SK-MEL-5 (cell line): ENCODE results near the gene CUL9. TPM values are rescaled to one million over a fixed set of nuclear protein-coding genes. Genes with fewer than 3 reads are reported as not detected.
A peak's percentile ranks its signal among the peaks of the same experiment; 100 is the strongest.

Experiments
- DNase-seq: peaks from one replicate; pipeline ENCODE4 v3.0.0-alpha.2; 2016; ENCODE audit warnings: low read depth, low spot score
- in situ Hi-C: cut with HindIII; loops from 2 replicates; pipeline ENCODE4 v1.10.0; 2016; ENCODE audit warnings: low sequenced_read_pairs, high pct_unique_total_duplicates, low pct_unique_long_range_greater_than_20kb
- total RNA-seq: library from RNA; depleted of rRNA; stranded (reverse); fragments of >200 nt; shearing (Covaris generic); gene quantifications from 2 replicates; pipeline ENCODE4 v1.2.3, GENCODE V29; 2014

The CUL9 gene
- total RNA-seq, 1 experiment from 2014 or later: 18.1 TPM

GRCh38 chr6:43258807-43259686 is 77.1 kb downstream of the CUL9 start:
- DNase-seq: no peak
- in situ Hi-C loops: no loop called here

- in situ Hi-C loops: no loop called here
- no peak for DNase-seq
These were observed 78.8 kb downstream of the CUL9 start for GRCh38 chr6:43260791-43261190.

DNA sequence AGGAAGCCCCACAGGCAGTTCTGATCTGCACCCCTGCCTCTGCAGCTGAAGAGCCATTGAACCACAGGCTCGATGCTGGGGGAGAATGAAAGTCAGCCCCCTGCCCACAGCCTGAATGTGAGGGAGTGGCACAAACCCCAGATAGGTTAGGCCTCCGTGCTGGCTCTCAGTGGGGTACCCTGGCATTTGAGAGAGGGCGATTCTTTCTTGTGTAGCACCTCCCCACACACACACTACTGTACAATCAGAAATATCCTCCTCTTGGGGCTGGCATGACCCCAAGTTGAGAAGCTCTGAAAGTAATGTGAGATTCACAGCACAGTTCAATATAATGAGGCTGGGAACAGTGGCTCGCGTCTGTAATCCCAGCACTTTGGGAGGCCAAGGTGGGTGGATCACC is 79.2 kb downstream of the CUL9 start:
- no peak for DNase-seq
- in situ Hi-C loops: no loop called here

- DNase-seq: no peak
- in situ Hi-C loops: no loop called here
These were observed 80.2 kb downstream of the CUL9 start for GRCh38 chr6:43262000-43262779.

DNA sequence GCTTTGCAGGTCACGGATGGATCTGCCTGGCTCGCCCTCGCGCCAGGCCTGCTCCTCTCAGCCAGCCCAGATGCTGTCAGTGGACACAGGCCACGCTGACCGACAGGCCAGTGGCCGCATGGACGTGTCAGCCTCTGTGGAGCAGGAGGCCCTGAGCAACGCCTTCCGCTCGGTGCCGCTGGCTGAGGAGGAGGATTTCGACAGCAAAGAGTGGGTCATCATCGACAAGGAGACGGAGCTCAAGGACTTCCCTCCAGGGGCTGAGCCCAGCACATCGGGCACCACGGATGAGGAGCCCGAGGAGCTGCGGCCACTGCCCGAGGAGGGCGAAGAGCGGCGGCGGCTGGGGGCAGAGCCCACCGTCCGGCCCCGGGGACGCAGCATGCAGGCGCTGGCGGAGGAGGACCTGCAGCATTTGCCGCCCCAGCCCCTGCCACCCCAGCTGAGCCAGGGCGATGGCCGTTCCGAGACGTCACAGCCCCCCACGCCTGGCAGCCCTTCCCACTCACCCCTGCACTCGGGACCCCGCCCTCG is 80.9 kb downstream of the CUL9 start:
- in situ Hi-C loops: no loop called here
- no peak for DNase-seq

DNA sequence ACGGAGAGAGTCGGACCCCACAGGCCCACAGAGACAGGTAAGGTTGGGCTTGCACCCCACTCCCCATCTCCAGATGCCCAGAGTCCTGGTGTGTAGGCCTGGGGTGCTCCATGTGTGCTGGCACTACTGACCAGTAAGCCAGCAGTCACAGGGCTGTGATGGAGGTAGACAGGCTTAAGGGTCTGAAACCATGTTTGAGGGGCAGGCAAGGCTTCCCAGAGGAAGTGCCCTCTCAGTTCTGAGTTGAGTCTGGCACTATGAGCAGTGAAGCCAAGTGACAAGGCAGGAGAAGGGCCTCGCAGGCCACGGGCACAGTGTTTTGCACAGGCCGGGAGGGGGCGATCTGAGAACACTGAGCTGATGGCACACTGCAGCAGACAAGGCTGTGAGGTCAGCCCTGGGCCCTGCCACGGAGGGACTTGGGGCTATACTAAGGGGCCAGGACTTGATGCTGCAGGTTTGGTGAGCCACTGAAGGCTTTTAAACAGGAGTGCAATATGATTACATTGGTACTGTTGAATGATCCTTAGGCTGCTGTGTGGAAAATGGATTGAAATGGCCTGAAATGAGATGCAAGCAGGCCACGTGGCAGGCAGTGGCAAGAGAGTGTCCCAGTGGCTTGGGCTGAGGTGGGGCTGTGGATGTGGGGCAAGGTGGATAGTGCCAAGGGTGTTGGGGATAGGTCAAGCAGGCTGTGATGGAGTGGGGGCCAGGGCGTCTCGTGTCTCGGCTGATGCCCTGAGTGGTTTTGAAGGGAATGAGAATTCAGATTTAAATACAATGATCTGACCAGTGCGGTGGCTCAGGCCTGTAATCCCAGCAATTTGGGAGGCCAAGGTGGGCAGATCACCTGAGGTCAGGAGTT is 81.5 kb downstream of the CUL9 start:
- peak; percentile 82 for DNase-seq
- in situ Hi-C loops: no loop called here

- in situ Hi-C loops: no loop called here
- no peak for DNase-seq
These were observed 82.7 kb downstream of the CUL9 start for GRCh38 chr6:43264599-43265145.

DNA sequence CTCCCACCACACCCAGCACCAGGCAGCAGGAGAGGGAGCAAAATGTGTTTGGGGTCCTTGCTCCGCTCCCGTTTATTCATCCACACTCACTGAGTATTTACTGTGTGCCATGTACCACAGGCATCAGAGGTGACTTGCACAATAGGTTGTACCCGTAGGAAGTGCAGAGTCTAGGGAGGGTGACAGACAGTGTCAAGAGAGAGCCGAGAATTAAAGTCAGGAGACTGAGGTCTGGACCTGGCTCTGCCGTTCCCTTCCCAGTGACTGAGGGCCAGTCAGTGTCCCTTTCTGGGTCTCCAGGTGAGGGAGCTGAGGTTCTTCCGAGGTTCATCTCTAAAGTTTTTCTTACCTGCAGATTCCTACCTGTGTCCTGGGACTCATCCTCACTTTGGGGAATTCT is 83.6 kb downstream of the CUL9 start:
- DNase-seq: no peak
- in situ Hi-C loops: no loop called here

DNA sequence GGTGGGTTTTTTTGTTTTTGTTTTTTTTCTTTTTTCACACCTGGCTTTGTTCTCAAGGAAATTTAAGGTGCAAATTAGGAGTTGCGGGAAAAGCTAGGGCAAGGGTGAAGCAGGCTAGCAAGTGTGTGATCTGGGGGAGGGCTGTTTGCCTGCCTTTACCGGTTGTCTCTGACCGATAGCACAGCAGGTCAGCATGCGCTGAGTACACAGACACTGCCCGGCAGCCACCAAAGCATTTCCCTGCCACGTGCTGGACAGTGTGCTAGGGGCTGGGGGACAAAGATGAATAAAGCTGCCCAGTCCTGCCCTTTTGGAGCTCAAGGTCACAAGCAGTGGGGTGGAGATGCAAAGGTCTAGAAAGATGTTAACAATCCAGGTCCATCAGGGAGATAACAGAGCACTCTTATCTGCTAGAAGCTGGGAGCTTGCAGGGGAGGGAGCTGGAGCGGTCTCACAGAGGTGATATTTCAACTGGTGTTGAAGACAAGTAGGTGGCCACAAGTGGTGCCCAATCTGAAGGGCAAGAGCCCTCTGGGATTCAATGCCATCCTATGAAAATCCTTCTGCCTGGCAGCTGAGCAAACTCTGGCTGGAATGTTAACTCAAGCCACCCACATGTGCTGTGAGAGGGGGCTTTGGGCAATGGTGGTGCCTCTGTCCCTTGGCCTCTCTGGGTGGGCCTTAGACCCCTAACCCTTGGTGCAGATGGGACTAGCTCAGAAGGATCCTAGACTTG is 85.8 kb downstream of the CUL9 start:
- DNase-seq: no peak
- in situ Hi-C loops: no loop called here

GRCh38 chr6:43268355-43268700 is 86.3 kb downstream of the CUL9 start:
- DNase-seq: no peak
- in situ Hi-C loops: no loop called here

- in situ Hi-C loops: no loop called here
- DNase-seq: no peak
These were observed 86.8 kb downstream of the CUL9 start for GRCh38 chr6:43268782-43269272.

DNA sequence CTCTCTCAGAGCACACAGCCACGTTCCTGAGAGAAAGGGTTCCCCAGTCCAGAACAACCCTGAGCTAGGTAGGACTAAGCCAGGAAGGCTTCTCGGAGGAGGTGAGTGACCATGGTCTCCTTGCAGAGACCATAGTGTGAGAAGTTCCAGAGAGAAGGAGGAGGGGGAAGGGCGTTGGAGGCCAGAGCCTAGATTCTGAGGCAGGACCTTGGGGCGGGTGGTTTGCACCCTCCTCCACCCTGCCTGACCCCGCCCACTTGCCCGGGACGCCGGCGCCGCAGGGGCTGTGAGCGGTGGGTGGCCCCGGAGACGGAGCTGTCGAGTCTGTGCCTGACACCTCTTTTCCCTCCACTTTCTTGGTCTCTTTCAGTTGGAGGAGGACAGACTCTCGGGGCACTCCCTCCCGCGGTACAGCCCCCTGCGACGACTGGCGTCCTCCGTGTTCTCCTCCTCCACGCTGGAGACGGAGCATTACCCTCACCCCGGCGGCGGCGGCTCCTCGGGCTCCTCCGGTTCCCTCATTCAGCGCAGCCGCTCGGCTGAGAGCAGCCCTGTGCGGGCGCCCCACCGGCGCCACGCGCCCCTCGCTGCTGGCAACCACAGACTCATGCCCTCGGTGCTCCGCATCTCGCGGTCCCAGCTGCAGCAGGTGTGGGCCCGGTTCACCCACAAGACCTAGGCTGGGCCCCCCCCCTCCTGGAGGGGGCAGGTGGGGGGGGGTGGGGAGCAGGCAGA is 87.4 kb downstream of the CUL9 start:
- no peak for DNase-seq
- in situ Hi-C loops: no loop called here

DNA sequence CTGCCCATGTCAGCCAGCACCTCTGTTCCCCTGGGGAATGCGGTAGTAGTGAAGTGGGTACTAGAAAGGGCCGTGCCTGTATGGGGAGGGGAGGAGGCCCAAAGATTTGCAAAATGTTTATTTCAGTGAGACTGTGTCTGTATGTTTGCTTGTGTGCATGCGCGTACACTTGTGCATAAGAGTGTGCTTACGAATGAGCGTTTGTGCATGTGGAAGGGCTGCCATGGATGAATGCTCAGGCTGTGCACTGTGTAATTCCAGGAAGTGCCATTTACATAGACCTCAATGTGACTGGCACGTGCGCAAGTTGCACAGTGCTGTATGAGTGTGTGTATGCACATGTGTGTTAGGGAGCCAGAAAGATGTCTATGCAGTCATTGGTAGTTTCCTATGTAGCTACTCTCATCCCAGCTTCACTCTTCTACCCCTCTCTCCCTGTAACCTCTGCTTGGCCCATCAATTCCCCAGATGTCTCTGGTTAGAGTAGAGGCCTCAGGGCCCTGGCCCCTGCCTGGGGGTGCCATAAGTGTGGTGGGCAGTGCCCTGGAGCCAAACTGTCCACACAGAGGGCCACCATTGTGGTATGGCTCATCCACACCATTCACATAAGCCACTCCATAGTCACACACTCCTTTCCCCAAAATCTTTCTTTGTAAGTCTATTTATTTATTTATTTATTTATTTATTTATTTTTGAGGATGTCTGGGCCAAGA is 89.3 kb downstream of the CUL9 start:
- in situ Hi-C loops: no loop called here
- DNase-seq: no peak

- no peak for DNase-seq
- in situ Hi-C loops: no loop called here
These were observed 89.9 kb downstream of the CUL9 start for GRCh38 chr6:43271944-43272343.

GRCh38 chr6:43273707-43274106 is 91.7 kb downstream of the CUL9 start:
- in situ Hi-C loops: no loop called here
- DNase-seq: peak; percentile 36
